K562 (cell line): ENCODE data around the gene GRIK3. TPM values are rescaled to one million over a fixed set of nuclear protein-coding genes. Genes with fewer than 3 reads are reported as not detected.

ENCODE experiments used
- ATAC-seq: fragments of 200-7000 bp; cut with Tn5 transposase; 3 replicates; pipeline ENCODE4 v1.9.1; 2020; ENCODE audit warnings: moderate library complexity
- BruUV-seq: library from RNA; stranded (reverse); fragments of 400-500 nt; replicated peaks from 2 replicates; lab custom pipeline; 2021; lab: Mats Ljungman, UMichigan
- CTCF ChIA-PET: fragments of 300-600 bp; formaldehyde crosslinking; extraction: SDS; loops from one replicate; lab custom pipeline; 2021; ENCODE audit warnings: low intra/inter-chr PET ratio; lab: Yijun Ruan, JAX
- POLR2A ChIA-PET: fragments of 300-600, 350-650 bp; sonication (Branson Sonifier 250); formaldehyde crosslinking; extraction: SDS; loops from one replicate; lab custom pipeline; 2021; ENCODE audit warnings: antibody characterized with exemption, inconsistent platforms; lab: Yijun Ruan, JAX
- DNase-seq, 4 experiments: peaks; one replicate each; pipeline versions ENCODE4 v3.0.0 to v3.0.0-alpha.2; 2011 to 2018; ENCODE audit warnings: low spot score in 3 of 4, mixed read lengths in 3 of 4; ENCODE audit errors: extremely low read depth in 1 of 4
- FAIRE-seq: peaks from 2 replicates; lab custom pipeline; 2011; peaks lifted over from hg19 to GRCh38; lab: Jason Lieb, UNC
- H2AFZ ChIP-seq: 2 replicates; pipeline ENCODE4 v1.6.0; 2011; ENCODE audit warnings: low read depth, low read length, control low read depth, inconsistent platforms
- H3K27ac ChIP-seq: fragments of 200-600 bp; 3 replicates; pipeline ENCODE4 v1.8.0; 2011; ENCODE audit warnings: low read depth, mild to moderate bottlenecking, control low read depth, inconsistent platforms, low read length, moderate library complexity, mixed read lengths; ENCODE audit errors: extremely low read depth
- H3K27me3 ChIP-seq, 2 experiments: fragments of 300-600 bp in 1 of 2; 2 replicates in 1 of 2; 3 replicates in 1 of 2; pipeline versions ENCODE4 v1.6.0 to v1.8.0; 2011; ENCODE audit warnings: inconsistent platforms in 2 of 2, low read length in 2 of 2, mild to moderate bottlenecking in 1 of 2, mixed read lengths in 1 of 2, moderate library complexity in 1 of 2; ENCODE audit not compliant: control insufficient read depth in 2 of 2, insufficient read depth in 2 of 2
- H3K36me3 ChIP-seq: fragments of 300-600 bp; 3 replicates; pipeline ENCODE4 v1.8.0; 2011; ENCODE audit warnings: mild to moderate bottlenecking, low read length, inconsistent platforms; ENCODE audit not compliant: control insufficient read depth, insufficient read depth
- H3K4me1 ChIP-seq, 2 experiments: fragments of 200-600 bp in 1 of 2; replicated peaks in 1 of 2; 2 replicates in 1 of 2; 3 replicates in 1 of 2; pipeline versions ENCODE4 v1.5.1 to v1.8.0; 2011; ENCODE audit warnings: inconsistent platforms in 2 of 2, low read length in 2 of 2, mild to moderate bottlenecking in 1 of 2, mixed read lengths in 1 of 2, moderate library complexity in 1 of 2; ENCODE audit not compliant: control insufficient read depth in 2 of 2, insufficient read depth in 2 of 2
- H3K4me2 ChIP-seq: 2 replicates; pipeline ENCODE4 v1.6.1; 2011; ENCODE audit warnings: low read length, control low read depth, inconsistent platforms, mixed read lengths; ENCODE audit not compliant: insufficient read depth
- H3K4me3 ChIP-seq: fragments of 200-600 bp; sonication (generic), shearing (Covaris generic); 2 replicates; pipeline ENCODE4 v1.5.1; 2016; ENCODE audit warnings: control low read depth, inconsistent platforms
- H3K79me2 ChIP-seq: fragments of 200-600 bp; 3 replicates; pipeline ENCODE4 v1.8.0; 2011; ENCODE audit warnings: low read length, inconsistent platforms; ENCODE audit not compliant: control insufficient read depth, insufficient read depth
- H3K9ac ChIP-seq, 2 experiments: 2 replicates each; pipeline versions ENCODE4 v1.6.0 to v1.6.1; 2011; ENCODE audit warnings: low read depth in 2 of 2, low read length in 2 of 2, control low read depth in 1 of 2, inconsistent platforms in 1 of 2, mild to moderate bottlenecking in 1 of 2, mixed read lengths in 1 of 2; ENCODE audit not compliant: insufficient read depth in 1 of 2
- H3K9me1 ChIP-seq: one replicate; pipeline ENCODE4 v1.6.0; 2011; ENCODE audit warnings: inconsistent platforms, mild to moderate bottlenecking, low read length, moderate library complexity; ENCODE audit not compliant: control insufficient read depth, insufficient read depth
- H3K9me3 ChIP-seq: replicated peaks from 2 replicates; pipeline ENCODE4 v1.5.1; 2011; ENCODE audit warnings: low read depth, low read length, inconsistent platforms; ENCODE audit not compliant: control insufficient read depth, insufficient read depth
- H4K20me1 ChIP-seq: replicated peaks from 2 replicates; pipeline ENCODE4 v1.6.1; 2011; ENCODE audit warnings: low read length, inconsistent platforms, mixed read lengths; ENCODE audit not compliant: control insufficient read depth, insufficient read depth
- MCM2 ChIP-seq: fragments of 450-650 bp; IDR thresholded peaks from 2 replicates; pipeline ENCODE4 v1.6.1; 2017; ENCODE audit warnings: low read depth, mild to moderate bottlenecking
- RAD21 ChIP-seq, 2 experiments: fragments of 250-450 bp in 1 of 2; fragments of 450-650 bp in 1 of 2; sonication (Bioruptor Pico) in 1 of 2; formaldehyde crosslinking in 1 of 2; IDR thresholded peaks in 1 of 2; conservative IDR thresholded peaks in 1 of 2; 2 replicates each; pipeline versions ENCODE4 v1.4.0 to v1.8.0; 2020 to 2022; ENCODE audit warnings: mild to moderate bottlenecking in 2 of 2, moderate library complexity in 1 of 2
- WGBS: fragments of 100-300 bp; shearing (Covaris generic); methylation state at CpG from one replicate; pipeline ENCODE4 v1.1.6; 2016; ENCODE audit warnings: low coverage, mixed read lengths; ENCODE audit not compliant: insufficient coverage; ENCODE audit errors: missing lambda C conversion rate; 5-methylcytosine and 5-hydroxymethylcytosine counted together
- in situ Hi-C: fragments of 300-500 bp; cut with MboI; formaldehyde crosslinking; loops from 4 replicates; pipeline ENCODE4 v1.15.0; 2018; ENCODE audit warnings: inconsistent platforms, mixed read lengths
- intact Hi-C: fragments of 100-400 bp; cut with micrococcal nuclease; formaldehyde crosslinking; loops from 2 replicates; pipeline ENCODE4 v1.14.2; 2022
- polyA plus RNA-seq, 8 experiments: library from polyadenylated mRNA; depleted of rRNA in 4 of 8; stranded (reverse) in 5 of 8; unstranded in 3 of 8; fragments of >200 nt; fragmentation: Nextera tagmentation in 2 of 8; fragmentation: Illumina TruSeq in 1 of 8; extraction: Ambion mirVana in 2 of 8; extraction: Trizol in 1 of 8; gene quantifications; 2 replicates each; pipeline versions ENCODE4 v1.2.1 to v1.2.3, GENCODE V29; 2011 to 2014; ENCODE audit warnings: inconsistent platforms in 1 of 8, missing spikeins in 1 of 8
- total RNA-seq, 7 experiments: library from RNA; depleted of rRNA in 6 of 7; stranded (reverse); fragments of >200 nt in 6 of 7; fragmentation: Illumina TruSeq in 2 of 7; extraction: Trizol in 2 of 7; gene quantifications; 2 replicates each; pipeline versions ENCODE4 v1.2.1 to v1.2.3, GENCODE V29; 2011 to 2021; ENCODE audit warnings: low replicate concordance in 1 of 7
- TF ChIP-seq, protein P1 (sequence below): sonication (generic); formaldehyde crosslinking; IDR thresholded peaks from 2 replicates; pipeline ENCODE4 v1.8.0; 2023; ENCODE audit warnings: missing genetic modification reagents, mild to moderate bottlenecking, borderline replicate concordance

The GRIK3 gene
- total and polyA plus RNA-seq, 9 of the 15 experiments (the other 6 are each of a cell fraction or from before 2014, with no cell fraction given): not detected

DNA sequence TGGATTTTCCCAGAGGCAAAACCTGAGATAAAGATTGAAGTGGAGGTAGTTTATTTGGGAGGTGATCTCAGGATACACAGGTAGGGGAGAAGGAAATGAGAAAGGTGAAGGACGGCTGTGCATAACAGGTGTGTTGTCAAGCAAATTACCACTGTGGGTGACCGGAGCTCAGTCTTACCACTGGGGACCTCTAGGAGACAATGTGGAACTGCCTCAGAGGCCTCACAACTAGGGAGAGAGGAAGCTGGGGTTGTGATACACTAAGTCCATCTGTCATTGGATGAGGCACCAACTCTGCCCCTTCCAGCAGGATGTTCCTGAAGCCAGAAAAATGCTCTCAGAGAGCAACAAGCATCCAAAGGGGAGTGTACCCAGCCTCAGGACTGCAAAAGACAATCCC is 32.6 kb downstream of the GRIK3 start:
- Histone ChIP-seq H3K79me2 (no peaks in the 10 kb centered on the region), H2AFZ (no peak overlapping the region), H3K9me3 (no peaks in the 10 kb centered on the region), H4K20me1 (peaks cover 3% of the 10 kb centered on the region), H3K9ac (no peak overlapping the region), H3K27me3 (peaks cover 0 to 7% of the 10 kb centered on the region in 2 experiments; a peak in 1 of 5 replicates), H3K4me3 (no peak overlapping the region), H3K4me1 (no peaks in the 10 kb centered on the region), H3K27ac (no peak overlapping the region), H3K4me2 (no peak overlapping the region), H3K9me1 (no peaks in the 10 kb centered on the region), H3K36me3 (no peaks in the 10 kb centered on the region)
- intact Hi-C loops (no loop called here), in situ Hi-C loops (no loop called here)
- no peak for FAIRE-seq
- TF ChIP-seq MCM2 (no peak), RAD21 (CRISPR knock-in tag; conservative IDR thresholded peaks at IDR 0.05 in 1 of 2, IDR thresholded peaks at IDR 0.05 in 1 of 2) (0 out of 4 replicates have a peak, but pooled peaks of 1 of the 2 experiments have one; percentile 5)
- TF ChIP-seq, protein P1, sequence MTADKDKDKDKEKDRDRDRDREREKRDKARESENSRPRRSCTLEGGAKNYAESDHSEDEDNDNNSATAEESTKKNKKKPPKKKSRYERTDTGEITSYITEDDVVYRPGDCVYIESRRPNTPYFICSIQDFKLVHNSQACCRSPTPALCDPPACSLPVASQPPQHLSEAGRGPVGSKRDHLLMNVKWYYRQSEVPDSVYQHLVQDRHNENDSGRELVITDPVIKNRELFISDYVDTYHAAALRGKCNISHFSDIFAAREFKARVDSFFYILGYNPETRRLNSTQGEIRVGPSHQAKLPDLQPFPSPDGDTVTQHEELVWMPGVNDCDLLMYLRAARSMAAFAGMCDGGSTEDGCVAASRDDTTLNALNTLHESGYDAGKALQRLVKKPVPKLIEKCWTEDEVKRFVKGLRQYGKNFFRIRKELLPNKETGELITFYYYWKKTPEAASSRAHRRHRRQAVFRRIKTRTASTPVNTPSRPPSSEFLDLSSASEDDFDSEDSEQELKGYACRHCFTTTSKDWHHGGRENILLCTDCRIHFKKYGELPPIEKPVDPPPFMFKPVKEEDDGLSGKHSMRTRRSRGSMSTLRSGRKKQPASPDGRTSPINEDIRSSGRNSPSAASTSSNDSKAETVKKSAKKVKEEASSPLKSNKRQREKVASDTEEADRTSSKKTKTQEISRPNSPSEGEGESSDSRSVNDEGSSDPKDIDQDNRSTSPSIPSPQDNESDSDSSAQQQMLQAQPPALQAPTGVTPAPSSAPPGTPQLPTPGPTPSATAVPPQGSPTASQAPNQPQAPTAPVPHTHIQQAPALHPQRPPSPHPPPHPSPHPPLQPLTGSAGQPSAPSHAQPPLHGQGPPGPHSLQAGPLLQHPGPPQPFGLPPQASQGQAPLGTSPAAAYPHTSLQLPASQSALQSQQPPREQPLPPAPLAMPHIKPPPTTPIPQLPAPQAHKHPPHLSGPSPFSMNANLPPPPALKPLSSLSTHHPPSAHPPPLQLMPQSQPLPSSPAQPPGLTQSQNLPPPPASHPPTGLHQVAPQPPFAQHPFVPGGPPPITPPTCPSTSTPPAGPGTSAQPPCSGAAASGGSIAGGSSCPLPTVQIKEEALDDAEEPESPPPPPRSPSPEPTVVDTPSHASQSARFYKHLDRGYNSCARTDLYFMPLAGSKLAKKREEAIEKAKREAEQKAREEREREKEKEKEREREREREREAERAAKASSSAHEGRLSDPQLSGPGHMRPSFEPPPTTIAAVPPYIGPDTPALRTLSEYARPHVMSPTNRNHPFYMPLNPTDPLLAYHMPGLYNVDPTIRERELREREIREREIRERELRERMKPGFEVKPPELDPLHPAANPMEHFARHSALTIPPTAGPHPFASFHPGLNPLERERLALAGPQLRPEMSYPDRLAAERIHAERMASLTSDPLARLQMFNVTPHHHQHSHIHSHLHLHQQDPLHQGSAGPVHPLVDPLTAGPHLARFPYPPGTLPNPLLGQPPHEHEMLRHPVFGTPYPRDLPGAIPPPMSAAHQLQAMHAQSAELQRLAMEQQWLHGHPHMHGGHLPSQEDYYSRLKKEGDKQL (CRISPR knock-in tag): no peak
- DNase-seq: no peak
- POLR2A ChIA-PET: interaction anchor here (0.8 kb wide), 1 partner anchor 80 kb away, joined by 3 read pairs; no protein-coding TSS in a partner anchor
- peak; percentile 42; the same call in 1 of the 3 replicates for ATAC-seq
- 0% methylated on average over 2 of the region's 2 CpGs for WGBS
- no TSS peak for BruUV-seq
- CTCF ChIA-PET: no interaction called here
